Inferior parietal cortex (tissue), 1 donor: ENCODE data around the gene MGAT3.
A peak's percentile ranks its signal among the peaks of the same experiment; 100 is the strongest.

Experiments used
- DNase-seq: peaks from one replicate; pipeline ENCODE4 v3.0.0-alpha.2; 2016; ENCODE audit errors: extremely low spot score

MGAT3 gene

GRCh38 chr22:39528681-39529486 is 72.1 kb downstream of the MGAT3 start:
- peak; percentile 89 for DNase-seq

- DNase-seq: no peak
Observed at GRCh38 chr22:39529487-39529851, 72.7 kb downstream of the MGAT3 start.

DNA sequence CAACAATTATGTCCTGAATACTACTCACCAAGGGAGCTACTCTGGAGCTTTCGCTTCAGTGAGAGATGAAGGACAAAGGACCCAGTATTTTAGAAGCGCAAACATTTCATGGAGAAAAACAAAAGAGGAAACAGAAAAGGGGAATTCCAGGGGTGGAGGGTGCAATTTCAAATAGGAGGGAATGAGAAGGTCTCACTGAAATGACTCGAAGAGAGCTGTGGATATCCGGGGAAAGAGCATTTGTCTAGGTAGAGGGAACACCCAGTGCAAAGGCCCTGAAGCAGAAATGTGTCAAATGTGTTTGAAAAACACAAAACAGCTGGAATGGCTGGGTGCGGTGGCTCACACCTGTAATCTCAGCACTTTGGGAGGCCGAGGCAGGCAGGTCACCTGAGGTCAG is 73.3 kb downstream of the MGAT3 start:
- DNase-seq: no peak

DNA sequence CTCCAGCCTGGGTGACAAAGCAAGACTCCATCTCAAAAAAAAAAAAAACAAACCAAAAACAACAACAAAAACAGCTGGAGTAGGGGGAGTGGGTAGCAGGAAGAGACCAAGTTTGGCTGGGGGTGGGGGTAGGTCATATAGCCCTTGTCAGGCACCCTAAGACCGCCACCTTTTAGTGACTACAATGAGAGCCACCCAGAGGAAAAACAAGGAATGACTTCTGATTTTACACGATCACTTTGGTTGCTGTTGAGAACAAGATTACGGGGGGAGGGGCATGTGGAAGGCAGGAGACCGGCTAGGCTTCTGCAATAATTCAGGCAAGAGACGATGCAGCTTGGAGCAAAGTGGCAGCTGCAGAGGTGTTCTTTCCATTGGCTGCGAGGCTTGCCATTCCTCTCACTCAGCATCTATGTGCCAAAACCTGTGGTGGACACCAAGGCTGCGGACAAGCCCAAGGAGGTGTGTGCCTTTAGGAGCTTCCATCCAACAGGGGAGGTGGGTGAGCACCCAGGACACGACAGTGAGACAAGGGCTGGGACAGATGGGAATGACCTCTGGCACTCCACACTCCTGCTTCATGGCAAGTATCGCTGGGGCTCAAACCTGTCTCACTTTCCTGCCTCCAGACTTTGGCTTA is 74.0 kb downstream of the MGAT3 start:
- DNase-seq: no peak

- peak; percentile 100 for DNase-seq
Observed at GRCh38 chr22:39532215-39533073, 75.6 kb downstream of the MGAT3 start, which contains the start of gene RPS19BP1. Gene RPS19BP1, minus strand, starts transcription at chr22:39532748. Its CDS starts 10 bp downstream, at chr22:39532738.

DNA sequence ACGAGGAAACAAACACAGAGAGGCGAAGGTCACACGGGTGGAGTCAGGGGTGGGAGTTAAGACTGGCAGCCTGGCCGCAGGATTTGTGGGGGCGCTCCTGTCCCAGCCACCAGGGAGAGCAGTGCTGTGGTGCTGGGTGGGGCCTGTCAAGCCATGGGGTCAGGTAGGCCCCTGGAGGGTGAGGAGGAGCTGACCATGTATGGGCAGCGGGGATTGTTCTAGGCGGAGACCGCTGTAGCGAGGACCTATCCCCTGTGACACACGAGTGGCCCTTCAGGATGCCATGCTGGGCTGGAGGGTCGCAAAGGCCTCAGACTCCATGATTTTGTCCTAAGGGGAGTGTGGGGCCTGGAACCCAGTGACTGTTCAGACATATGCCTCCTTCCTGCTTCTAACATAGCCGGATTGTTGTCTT is 77.3 kb downstream of the MGAT3 start:
- DNase-seq: no peak

DNA sequence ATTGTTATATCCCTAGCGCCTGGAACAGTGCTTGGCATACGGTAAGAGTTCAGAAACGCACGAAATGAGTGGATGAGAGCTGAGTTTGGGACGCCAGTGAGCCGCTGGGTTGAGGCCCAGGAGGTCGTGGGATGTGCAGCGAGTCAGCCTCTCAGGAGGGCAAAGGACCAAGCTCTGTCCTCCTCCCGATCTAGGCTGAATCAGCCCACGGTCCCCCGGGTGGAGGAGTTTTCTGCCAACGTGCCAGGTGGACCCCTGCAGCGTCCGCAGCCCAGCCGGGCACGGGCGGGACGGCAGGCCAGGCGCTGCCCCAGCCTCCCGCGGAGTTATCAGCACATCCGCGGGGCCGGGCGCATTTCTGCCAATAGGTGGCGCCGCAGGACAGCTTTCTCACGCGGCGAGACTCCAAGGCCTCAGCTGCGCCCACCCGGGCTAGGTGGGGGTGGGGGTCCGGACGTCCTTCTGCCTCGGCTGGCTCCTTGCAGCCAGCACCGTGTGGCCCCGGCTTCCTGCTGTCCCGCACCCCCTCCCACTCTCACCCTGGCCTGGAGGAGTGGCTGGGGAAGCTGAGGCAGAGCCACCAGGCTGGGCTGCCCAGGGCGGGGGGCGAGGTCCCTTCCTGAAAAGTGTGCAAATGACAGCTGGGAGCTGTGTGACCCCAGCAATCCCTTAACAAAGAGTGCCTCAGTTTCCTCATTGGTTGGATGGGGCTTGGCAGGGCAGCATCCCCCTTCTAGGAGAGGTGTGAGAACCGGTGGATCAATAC is 78.0 kb downstream of the MGAT3 start:
- DNase-seq: peak; percentile 82

DNA sequence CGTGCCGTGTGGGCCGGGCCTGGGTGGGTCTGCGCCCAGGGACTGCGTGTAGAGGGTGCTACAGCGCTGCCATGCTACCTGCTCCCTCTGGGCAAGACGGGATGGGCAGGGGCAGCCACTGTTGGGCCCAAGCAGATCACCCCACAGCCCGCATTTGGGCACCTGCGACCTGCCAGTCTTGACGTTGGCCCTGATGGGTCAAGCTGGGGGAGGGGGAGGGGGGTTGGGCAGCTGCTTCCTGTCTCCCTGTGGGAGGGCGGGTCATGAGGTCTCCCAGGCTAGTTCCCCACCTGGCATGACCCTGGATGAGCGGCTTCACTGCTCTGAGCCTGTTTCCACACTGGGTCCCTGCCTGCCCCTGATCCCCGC is 78.5 kb downstream of the MGAT3 start:
- DNase-seq: no peak

DNA sequence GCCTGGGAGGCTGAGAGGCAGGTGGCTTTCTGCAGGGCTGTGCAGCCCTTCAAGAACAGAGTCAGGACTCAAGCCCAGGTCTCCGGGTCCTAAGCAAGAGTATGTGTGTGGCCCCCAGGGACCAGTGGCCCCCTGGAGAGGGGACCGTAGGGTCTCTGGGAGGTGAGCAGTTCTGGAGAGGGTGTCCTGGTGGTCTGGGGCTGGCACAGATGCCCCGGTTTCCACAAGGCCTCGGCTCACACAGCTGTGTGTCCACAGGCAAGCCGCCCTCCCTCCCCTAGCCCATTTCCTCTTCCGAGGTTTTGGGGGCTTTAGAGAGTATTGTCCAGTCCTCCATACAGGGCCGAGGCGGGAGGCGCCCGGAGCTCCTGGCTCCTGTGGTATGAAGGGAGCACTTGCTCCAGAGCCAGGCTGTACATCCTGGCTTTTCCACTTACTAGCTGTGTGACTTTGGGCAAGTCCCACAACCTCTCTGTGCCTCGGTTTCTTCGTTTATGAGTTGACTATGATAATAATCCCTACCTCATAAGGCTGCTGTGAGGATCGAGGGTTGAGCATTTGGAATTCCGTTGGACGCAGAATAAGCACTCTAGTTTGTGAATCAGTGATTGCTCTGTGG is 79.1 kb downstream of the MGAT3 start:
- no peak for DNase-seq

DNA sequence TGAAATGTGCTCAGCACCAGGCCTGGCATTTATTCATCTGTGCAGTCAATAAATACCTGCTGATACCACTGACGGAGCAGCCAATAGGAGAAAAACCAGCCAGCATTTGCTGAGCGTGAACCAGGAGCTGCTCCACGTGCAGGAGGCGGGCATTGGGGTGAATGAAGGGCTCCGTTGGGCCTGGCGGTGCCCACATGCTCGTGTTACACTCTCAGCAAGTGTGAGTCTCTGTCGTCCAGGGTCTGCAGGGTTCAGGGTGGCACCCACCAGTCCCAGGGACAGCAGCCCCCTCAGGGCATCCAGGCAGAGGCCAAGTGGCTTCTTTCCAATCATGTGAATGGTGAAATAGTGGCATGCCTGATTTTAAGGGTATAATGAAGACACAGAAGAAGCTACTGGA is 79.9 kb downstream of the MGAT3 start:
- DNase-seq: no peak

- DNase-seq: no peak
Observed at GRCh38 chr22:39537975-39538374, 81.2 kb downstream of the MGAT3 start.
